HCT116 (cell line): ENCODE results near the gene MINAR2. TPM values are rescaled to one million over a fixed set of nuclear protein-coding genes. Genes with fewer than 3 reads are reported as not detected.
A peak's percentile ranks its signal among the peaks of the same experiment; 100 is the strongest.

ENCODE experiments used
- ATAC-seq: fragments of 200-7000 bp; cut with Tn5 transposase; 2 replicates; pipeline ENCODE4 v1.9.1; 2020; ENCODE audit warnings: mild to moderate bottlenecking, moderate library complexity
- BruUV-seq: library from RNA; stranded (reverse); fragments of 400-500 nt; replicated peaks from 2 replicates; lab custom pipeline; 2021; lab: Mats Ljungman, UMichigan
- CTCF ChIA-PET: fragments of 300-600 bp; sonication (Branson Sonifier 250); formaldehyde crosslinking; loops from one replicate; lab custom pipeline; 2021; ENCODE audit warnings: antibody characterized with exemption; lab: Charles Lee
- POLR2A ChIA-PET: fragments of 300-600, 350-600 bp; sonication (Branson Sonifier 250); formaldehyde crosslinking; loops from one replicate; lab custom pipeline; 2021; ENCODE audit warnings: antibody characterized with exemption; lab: Charles Lee
- RAD21 ChIA-PET, 2 experiments: fragments of 300-600 bp; sonication (Branson Sonifier 250); formaldehyde crosslinking; loops; one replicate each; lab custom pipeline; 2023; ENCODE audit warnings: low total read pairs in 2 of 2; ENCODE audit not compliant: uncharacterized antibody in 2 of 2, unreplicated experiment in 2 of 2, low non-redundant PET in 1 of 2; lab: Charles Lee
- DNase-seq: peaks from one replicate; pipeline ENCODE4 v3.0.0-alpha.2; 2010; ENCODE audit warnings: low read depth, low spot score
- H2AFZ ChIP-seq: fragments of 200-600 bp; shearing (Covaris generic), sonication (generic); 2 replicates; pipeline ENCODE4 v1.6.1; 2017; ENCODE audit warnings: low read depth, mixed run types, mixed read lengths, antibody characterized with exemption, low read length; ENCODE audit not compliant: poor library complexity, severe bottlenecking
- H3K27ac ChIP-seq: 2 replicates; pipeline ENCODE4 v1.5.1; 2012; ENCODE audit warnings: low read depth, low read length
- H3K27me3 ChIP-seq: fragments of 200-600 bp; sonication (generic); 2 replicates; pipeline ENCODE4 v1.6.1; 2016; ENCODE audit warnings: mixed run types, low read length, mixed read lengths; ENCODE audit not compliant: insufficient read depth
- H3K36me3 ChIP-seq, 2 experiments: fragments of 200-500 bp in 1 of 2; fragments of 200-600 bp in 1 of 2; sonication (Bioruptor generic) in 1 of 2; sonication (generic) in 1 of 2; 2 replicates each; pipeline versions ENCODE4 v1.5.1 to v1.6.1; 2014 to 2016; ENCODE audit warnings: low read length in 2 of 2, inconsistent platforms in 1 of 2, mixed read lengths in 1 of 2, mixed run types in 1 of 2; ENCODE audit not compliant: insufficient read depth in 2 of 2, control insufficient read depth in 1 of 2
- H3K4me1 ChIP-seq, 2 experiments: fragments of 200-600 bp in 1 of 2; sonication (generic) in 1 of 2; 2 replicates each; pipeline versions ENCODE4 v1.5.1 to v1.6.1; 2012 to 2017; ENCODE audit warnings: low read length in 2 of 2, inconsistent platforms in 1 of 2, mild to moderate bottlenecking in 1 of 2, mixed read lengths in 1 of 2, mixed run types in 1 of 2, moderate library complexity in 1 of 2; ENCODE audit not compliant: insufficient read depth in 2 of 2, control insufficient read depth in 1 of 2
- H3K4me2 ChIP-seq: fragments of 200-600 bp; sonication (generic); 2 replicates; pipeline ENCODE4 v1.6.1; 2017; ENCODE audit warnings: mixed run types, low read length, mixed read lengths
- H3K4me3 ChIP-seq, 2 experiments: fragments of 200-600 bp in 1 of 2; sonication (generic) in 1 of 2; replicated peaks in 1 of 2; 2 replicates each; pipeline ENCODE4 v1.5.1; 2011 to 2016; ENCODE audit warnings: low read length in 2 of 2, control low read depth in 1 of 2, low read depth in 1 of 2, mild to moderate bottlenecking in 1 of 2, mixed read lengths in 1 of 2, mixed run types in 1 of 2
- H3K79me2 ChIP-seq: fragments of 200-600 bp; sonication (generic); 2 replicates; pipeline ENCODE4 v1.6.1; 2017; ENCODE audit warnings: mild to moderate bottlenecking, mixed run types, low read length, moderate library complexity, mixed read lengths; ENCODE audit not compliant: insufficient read depth
- H3K9ac ChIP-seq: fragments of 200-600 bp; sonication (generic); 2 replicates; pipeline ENCODE4 v1.6.1; 2016; ENCODE audit warnings: low read length, mixed read lengths
- H3K9me2 ChIP-seq: fragments of 200-600 bp; sonication (generic), shearing (Covaris generic); 2 replicates; pipeline ENCODE4 v1.6.1; 2017; ENCODE audit warnings: mixed run types, mild to moderate bottlenecking, moderate library complexity; ENCODE audit not compliant: insufficient read depth
- H3K9me3 ChIP-seq, 2 experiments: fragments of 200-500 bp in 1 of 2; fragments of 200-600 bp in 1 of 2; sonication (Bioruptor generic) in 1 of 2; sonication (generic) in 1 of 2; 2 replicates each; pipeline ENCODE4 v1.6.1; 2014 to 2017; ENCODE audit warnings: low read length in 2 of 2, mixed read lengths in 2 of 2, inconsistent platforms in 1 of 2, low read depth in 1 of 2, mild to moderate bottlenecking in 1 of 2, mixed run types in 1 of 2, moderate library complexity in 1 of 2; ENCODE audit not compliant: control insufficient read depth in 1 of 2, insufficient read depth in 1 of 2
- H4K20me1 ChIP-seq: fragments of 200-600 bp; sonication (generic), shearing (Covaris generic); 2 replicates; pipeline ENCODE4 v1.6.1; 2017; ENCODE audit warnings: mixed run types, mild to moderate bottlenecking, moderate library complexity; ENCODE audit not compliant: insufficient read depth
- CBX3 ChIP-seq: IDR thresholded peaks from 2 replicates; pipeline ENCODE4 v1.6.1; 2012; ENCODE audit warnings: low read depth
- CEBPB ChIP-seq: IDR thresholded peaks from 2 replicates; pipeline ENCODE4 v1.6.1; 2012; ENCODE audit warnings: low read depth
- EGR1 ChIP-seq: IDR thresholded peaks from 2 replicates; pipeline ENCODE4 v1.6.1; 2012; ENCODE audit warnings: low read depth
- ELF1 ChIP-seq: IDR thresholded peaks from 2 replicates; pipeline ENCODE4 v1.6.1; 2012; ENCODE audit warnings: low read depth, borderline replicate concordance
- EZH2 ChIP-seq: fragments of 200-600 bp; sonication (generic); IDR thresholded peaks from 2 replicates; pipeline ENCODE4 v1.6.1; 2017; ENCODE audit warnings: antibody characterized with exemption, mixed run types
- POLR2A ChIP-seq: IDR thresholded peaks from 2 replicates; pipeline ENCODE4 v1.7.0; 2011; ENCODE audit warnings: borderline replicate concordance; ENCODE audit not compliant: insufficient read depth, insufficient read length; ENCODE audit errors: extremely low read depth
- POLR2AphosphoS5 ChIP-seq: IDR thresholded peaks from 2 replicates; pipeline ENCODE4 v1.6.1; 2011; ENCODE audit warnings: mild to moderate bottlenecking, low read depth, low read length, moderate library complexity
- RAD21 ChIP-seq: IDR thresholded peaks from 2 replicates; pipeline ENCODE4 v1.6.1; 2012; ENCODE audit warnings: low read depth, mild to moderate bottlenecking
- SIN3A ChIP-seq: IDR thresholded peaks from 2 replicates; pipeline ENCODE4 v1.6.1; 2012; ENCODE audit warnings: low read depth
- SP1 ChIP-seq: IDR thresholded peaks from 2 replicates; pipeline ENCODE4 v1.6.1; 2012; ENCODE audit warnings: low read depth
- TCF7L2 ChIP-seq: IDR thresholded peaks from 2 replicates; pipeline ENCODE4 v1.7.0; 2011; ENCODE audit warnings: borderline replicate concordance, inconsistent platforms; ENCODE audit not compliant: insufficient read depth, insufficient read length; ENCODE audit errors: extremely low read depth
- YY1 ChIP-seq: IDR thresholded peaks from 2 replicates; pipeline ENCODE4 v1.6.1; 2011; ENCODE audit warnings: low read length, low read depth, moderate library complexity, mild to moderate bottlenecking; ENCODE audit not compliant: insufficient replicate concordance; ENCODE audit errors: extremely low read depth
- ZBTB33 ChIP-seq: IDR thresholded peaks from 2 replicates; pipeline ENCODE4 v1.6.1; 2011; ENCODE audit warnings: mild to moderate bottlenecking, low read length, moderate library complexity; ENCODE audit not compliant: insufficient replicate concordance; ENCODE audit errors: extremely low read depth
- ZNF274 ChIP-seq: fragments of 200-500 bp; sonication (Bioruptor generic); IDR thresholded peaks from 2 replicates; pipeline ENCODE4 v1.6.1; 2014; ENCODE audit warnings: mild to moderate bottlenecking, low read depth, low read length, inconsistent platforms
- intact Hi-C: fragments of 100-400 bp; cut with micrococcal nuclease; formaldehyde crosslinking; loops from 2 replicates; pipeline ENCODE4 v1.10.0; 2022
- total RNA-seq: library from RNA; stranded (reverse); gene quantifications from one replicate; pipeline ENCODE4 v1.2.1, GENCODE V29; 2021; ENCODE audit not compliant: unreplicated experiment

The MINAR2 gene
- total RNA-seq, 1 experiment from 2014 or later = not detected

- Histone ChIP-seq H3K79me2 (no peaks in the 10 kb centered on the region), H4K20me1 (no peaks in the 10 kb centered on the region), H2AFZ (no peak overlapping the region), H3K36me3 (no peaks in the 10 kb centered on the region), H3K4me1 (no peaks in the 10 kb centered on the region), H3K27ac (no peak overlapping the region)
- intact Hi-C loops = no loop called here
- no TSS peak for BruUV-seq
- DNase-seq = no peak
- TF ChIP-seq TCF7L2 (no peak), SP1 (no peak), EZH2 (no peak), ZBTB33 (no peak), YY1 (no peak), CBX3 (no peak)
- TF ChIP-seq, all 23 proteins: peak for 0
- ATAC-seq = no peak
- H3K9ac ChIP-seq = no peak overlapping the region
- CTCF ChIA-PET = no interaction called here
- no peaks in the 10 kb centered on the region for H3K9me3 ChIP-seq
- H3K9me2 ChIP-seq = no peaks in the 10 kb centered on the region
- H3K4me3 ChIP-seq = no peak overlapping the region
- no peak overlapping the region for H3K4me2 ChIP-seq
- RAD21 ChIA-PET = no interaction called here
- POLR2A ChIA-PET = no interaction called here
- no peaks in the 10 kb centered on the region for H3K27me3 ChIP-seq
Observed at GRCh38 chr5:129716651-129717050, 31.2 kb upstream of the MINAR2 start.

GRCh38 chr5:129717751-129718310 lies 30.1 kb upstream of the MINAR2 start:
- Histone ChIP-seq H3K4me3 (no peak overlapping the region), H3K27me3 (no peaks in the 10 kb centered on the region), H3K9me3 (no peaks in the 10 kb centered on the region), H2AFZ (peak overlapping the region; percentile 45), H3K4me2 (no peak overlapping the region), H3K79me2 (no peaks in the 10 kb centered on the region), H3K4me1 (no peaks in the 10 kb centered on the region), H4K20me1 (no peaks in the 10 kb centered on the region), H3K36me3 (no peaks in the 10 kb centered on the region), H3K9me2 (no peaks in the 10 kb centered on the region), H3K27ac (no peak overlapping the region), H3K9ac (no peak overlapping the region)
- BruUV-seq = no TSS peak
- ChIA-PET POLR2A (no interaction called here), RAD21 (no interaction called here), CTCF (no interaction called here)
- DNase-seq (no peak), ATAC-seq (no peak)
- intact Hi-C loops = no loop called here
- TF ChIP-seq EGR1 (no peak), RAD21 (no peak), CEBPB (no peak), POLR2A (no peak), ZBTB33 (no peak), ZNF274 (no peak), POLR2AphosphoS5 (no peak), ELF1 (no peak), TCF7L2 (no peak), SIN3A (no peak), SP1 (no peak), EZH2 (no peak)
